LoVo (cell line): Measurements from ENCODE around the gene PPM1F.
"Not testable (repeated sequence)": the region's sequence is repeated elsewhere in the genome, so short reads cannot be mapped to it uniquely, and the experiment has no call there.

Source experiments
- DNase-seq: peaks from one replicate; pipeline ENCODE4 v3.0.0-alpha.2; 2016; ENCODE audit warnings: low spot score

Gene PPM1F

GRCh38 chr22:21889251-21889990 is 63.2 kb downstream of the PPM1F start:
- DNase-seq: no peak

- DNase-seq: no peak
Measured at GRCh38 chr22:21887841-21888240, 64.8 kb downstream of the PPM1F start.

- DNase-seq: not testable (repeated sequence)
Measured at GRCh38 chr22:21883930-21884329, 68.7 kb downstream of the PPM1F start.

- DNase-seq: not testable (repeated sequence)
Measured at GRCh38 chr22:21882754-21883333, 69.8 kb downstream of the PPM1F start.

- no peak for DNase-seq
Measured at GRCh38 chr22:21881841-21882753, 70.6 kb downstream of the PPM1F start.

GRCh38 chr22:21876486-21877176 is 76.0 kb downstream of the PPM1F start:
- no peak for DNase-seq

- DNase-seq: not testable (repeated sequence)
Measured at GRCh38 chr22:21874953-21875352, 77.7 kb downstream of the PPM1F start.

- DNase-seq: no peak
Measured at GRCh38 chr22:21873619-21874018, 79.0 kb downstream of the PPM1F start.

- DNase-seq: not testable (repeated sequence)
Measured at GRCh38 chr22:21872741-21873140, 79.9 kb downstream of the PPM1F start.
